Heart left ventricle (tissue), 16 donors: Measurements from ENCODE around the gene NDOR1. TPM values are rescaled to one million over a fixed set of nuclear protein-coding genes. Genes with fewer than 3 reads are reported as not detected.

ENCODE experiments used
- ATAC-seq, 4 donors: fragments of 200-7000 bp; cut with Tn5 transposase; one replicate each; pipeline ENCODE4 v1.9.1; 2020 to 2022; ENCODE audit warnings: moderate library complexity in 4 of 4, mild to moderate bottlenecking in 3 of 4, moderate number of reproducible peaks in 1 of 4
- DNase-seq, 5 donors: peaks; one replicate each; pipeline ENCODE4 v3.0.0-alpha.2; 2020
- H3K27ac ChIP-seq, 12 donors: fragments of 200-600 bp; sonication (generic) in 4 of 12; one replicate each; pipeline versions ENCODE4 v1.5.0 to v1.8.0; 2016 to 2022; ENCODE audit warnings: mild to moderate bottlenecking in 2 of 12
- H3K27me3 ChIP-seq, 9 donors: fragments of 200-600 bp; sonication (generic) in 2 of 9; one replicate each; pipeline versions ENCODE4 v1.5.1 to v1.8.0; 2016 to 2022; ENCODE audit warnings: mild to moderate bottlenecking in 3 of 9
- H3K36me3 ChIP-seq, 9 donors: fragments of 200-600 bp; sonication (generic) in 2 of 9; one replicate each; pipeline versions ENCODE4 v1.5.0 to v1.8.0; 2018 to 2022; ENCODE audit warnings: mild to moderate bottlenecking in 2 of 9
- H3K4me1 ChIP-seq, 12 donors: fragments of 200-600 bp; sonication (generic) in 4 of 12; one replicate each; pipeline versions ENCODE4 v1.5.0 to v1.8.0; 2016 to 2022; ENCODE audit warnings: mild to moderate bottlenecking in 3 of 12
- H3K4me3 ChIP-seq, 12 donors: fragments of 200-600 bp; sonication (generic) in 4 of 12; one replicate each; pipeline versions ENCODE4 v1.5.0 to v1.8.0; 2017 to 2022; ENCODE audit warnings: mild to moderate bottlenecking in 9 of 12, moderate library complexity in 4 of 12
- H3K9me3 ChIP-seq, 12 donors: fragments of 200-600 bp; sonication (generic) in 4 of 12; one replicate each; pipeline versions ENCODE4 v1.5.0 to v1.8.0; 2016 to 2022; ENCODE audit warnings: mild to moderate bottlenecking in 1 of 12
- CTCF ChIP-seq, 12 donors: fragments of 200-600 bp; sonication (generic) in 4 of 12; IDR thresholded peaks; one replicate each; pipeline versions ENCODE4 v1.5.0 to v1.8.0; 2018 to 2022; ENCODE audit warnings: antibody characterized with exemption in 12 of 12, mild to moderate bottlenecking in 5 of 12
- POLR2A ChIP-seq, 2 donors: fragments of 450-650 bp; IDR thresholded peaks; one replicate each; pipeline ENCODE4 v1.6.1; 2017; ENCODE audit warnings: antibody characterized with exemption in 2 of 2, mild to moderate bottlenecking in 2 of 2, moderate library complexity in 2 of 2
- WGBS, 4 donors: extraction: QIAGEN DNeasy Blood & Tissue Kit in 2 of 4; methylation state at CpG; one replicate each; pipeline versions ENCODE4 v1.1.5 to v1.1.7; 2013 to 2018; 5-methylcytosine and 5-hydroxymethylcytosine counted together
- intact Hi-C, 10 donors: fragments of 100-400 bp; cut with DNase I; formaldehyde crosslinking; loops; one replicate each; pipeline versions ENCODE4 v1.11.1 to v1.14.2; 2022
- polyA plus RNA-seq, 2 donors: library from polyadenylated mRNA; stranded (reverse); fragments of 200-250 nt; gene quantifications; one replicate each; pipeline ENCODE4 v1.2.3, GENCODE V29; 2013
- total RNA-seq, 9 donors: library from RNA; depleted of rRNA in 2 of 9; stranded (reverse); fragments of >200 nt in 2 of 9; fragmentation: NEBNext Ultra II Directional in 3 of 9; extraction: Animal tissue kit (Norgen Biotek cat#: 25700) in 3 of 9; gene quantifications; one replicate each; pipeline versions ENCODE4 v1.1.0 to v1.2.4, GENCODE V29; 2016 to 2023
- donor health status: ischemic (EF 13 %, LVEDD 7.1; RV severe dilation, severe dysfunction).
- donor health status: healthy with polysubstance abuse.
- donor health status: DM: no; HTN: yes; CAD: no.
- donor health status: DM: no; HTN: no; CAD: no.
- donor health status: ischemic (EF 25% LVEDD 6.9; RV normal size, moderate dysfunction).
- donor health status: ischemic (EF 25% LVEDD 5.7; RV mildly dilated, moderate dysfunction).
- donor health status: healthy.
- donor health status: DM: yes; HTN: yes; CAD: no.
- donor health status: ischemic (EF 35%, LVEDD 5.7; RV mildly dilated, moderate dysfunction).
- donor health status: nonischemic (EF 11% LVEDD 7.7; RV severe dilation, severe dysfunction).
- donor health status: DM: yes; HTN: yes; CAD: no.
- donor health status: PGD.
- donor health status: ischemic (EF 29% LVEDD 5.4; RV normal size, mild dysfunction).
- donor health status: nonischemic (EF 23%, LVEDD 6.1; RV moderate dilation, normal function).

The NDOR1 gene
- total and polyA plus RNA-seq, 11 donors: 4.5 to 9.6 (median 6.2) TPM

DNA sequence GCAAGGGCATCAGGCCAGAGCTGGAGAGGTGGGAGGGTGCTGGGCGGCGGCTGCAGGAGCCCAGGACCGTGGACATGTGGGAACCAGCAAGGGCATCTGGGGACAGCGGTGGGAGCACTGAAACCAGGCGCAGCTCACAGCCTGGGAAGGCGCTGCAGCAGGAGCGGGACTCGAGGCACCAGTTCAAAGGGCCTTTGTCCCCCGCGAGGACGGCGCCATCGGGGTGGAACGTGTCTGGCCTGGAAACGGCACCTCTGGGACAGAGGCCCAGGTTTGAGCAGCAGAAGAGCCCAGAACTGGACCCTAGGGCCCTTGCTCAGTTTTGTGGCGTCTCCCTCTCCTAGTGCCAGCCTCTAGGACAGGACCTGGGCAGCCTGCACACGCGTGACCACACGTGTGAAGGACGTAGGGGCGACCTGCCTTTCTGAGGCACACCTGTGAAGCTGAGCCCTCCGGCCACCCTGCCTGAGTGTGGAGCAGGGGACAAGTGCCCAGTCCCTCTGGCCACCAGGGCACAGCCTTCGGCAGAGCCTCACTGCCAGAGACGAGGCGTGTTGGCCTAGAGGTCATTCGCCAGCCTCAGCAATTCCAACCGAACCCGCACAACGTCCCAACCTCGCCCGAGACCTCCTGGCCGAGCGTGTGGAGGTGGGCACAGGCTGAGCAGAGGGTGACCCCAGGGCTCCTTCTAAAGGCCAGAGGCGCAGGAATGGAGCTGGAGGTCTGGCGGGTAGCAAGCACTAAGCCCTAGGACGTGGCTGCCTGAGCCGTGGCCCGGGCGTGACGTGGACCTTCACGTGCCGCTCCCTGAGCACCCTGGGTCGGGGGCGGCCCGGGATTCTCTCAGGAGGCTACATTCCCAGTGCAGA is 31.5 kb upstream of the NDOR1 start:
- ATAC-seq (no peak), DNase-seq (no peak)
- Histone ChIP-seq H3K27ac (no peak overlapping the region), H3K36me3 (peaks cover 0 to 22% (median 14%) of the 10 kb centered on the region in 9 donors), H3K4me1 (peaks cover 0 to 15% (median 7%) of the 10 kb centered on the region in 12 donors), H3K4me3 (no peak overlapping the region), H3K27me3 (peaks cover 5 to 36% (median 15%) of the 10 kb centered on the region in 9 donors), H3K9me3 (no peaks in the 10 kb centered on the region)
- intact Hi-C loops: no loop called here
- WGBS, 4 donors: 78 to 84% (median 83%) methylated on average over 41 to 45 of the region's 45 CpGs
- TF ChIP-seq POLR2A (IDR thresholded peaks at IDR 0.05) (no peak), CTCF (IDR thresholded peaks at IDR 0.05) (no peak)

- WGBS, 4 donors: 30 to 58% (median 45%) methylated on average over 6 to 34 of the region's 34 CpGs
- intact Hi-C loops: no loop called here
- H3K36me3 ChIP-seq: peaks cover 0 to 30% (median 19%) of the 10 kb centered on the region in 9 donors
Observed at GRCh38 chr9:137174722-137175293, 30.7 kb upstream of the NDOR1 start.

DNA sequence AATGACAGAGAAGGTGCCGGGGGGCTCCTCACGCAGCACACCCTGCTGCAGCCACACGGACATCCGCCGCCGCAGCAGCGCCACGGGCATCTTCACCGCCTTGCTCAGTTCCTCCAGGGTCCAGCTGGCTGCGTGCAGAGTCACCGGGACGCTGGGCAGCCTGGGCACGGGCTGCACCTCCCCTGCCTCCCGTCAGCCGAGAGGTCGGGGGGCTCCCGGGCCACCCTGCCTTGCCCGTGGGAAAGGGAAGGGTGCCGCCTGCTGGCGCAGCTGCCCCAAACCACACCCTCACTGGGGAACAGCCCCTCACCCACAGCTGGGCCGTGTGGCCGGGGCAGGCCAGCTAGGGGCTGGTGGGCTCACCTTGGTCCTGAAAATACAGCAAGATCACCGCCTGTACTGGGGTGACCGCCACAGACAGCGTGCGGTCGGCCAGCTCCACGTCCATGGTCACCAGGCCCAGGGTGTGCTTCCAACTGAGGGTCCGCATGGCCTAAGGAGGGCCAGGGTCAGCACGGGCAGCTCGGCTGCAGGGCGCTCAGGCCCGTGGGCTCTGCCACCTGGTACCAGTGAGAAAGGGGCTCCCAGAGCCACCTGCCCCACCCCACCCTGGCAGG is 30.0 kb upstream of the NDOR1 start:
- H3K36me3 ChIP-seq: peaks cover 0 to 36% (median 25%) of the 10 kb centered on the region in 9 donors
- no peaks in the 10 kb centered on the region for H3K9me3 ChIP-seq
- intact Hi-C loops: no loop called here
- ATAC-seq (peak in 1 of 4 donors; percentile 9), DNase-seq (no peak)
- peaks cover 0 to 4% (median 0%) of the 10 kb centered on the region in 12 donors for H3K4me1 ChIP-seq
- no peak overlapping the region for H3K4me3 ChIP-seq
- peak in 1 of 12 donors; percentile 18 for TF ChIP-seq CTCF (IDR thresholded peaks at IDR 0.05)
- TF ChIP-seq POLR2A (IDR thresholded peaks at IDR 0.05): no peak
- no peak overlapping the region for H3K27ac ChIP-seq
- 27 to 65% (median 41%) methylated on average over 12 to 33 of the region's 33 CpGs for WGBS, 4 donors
- H3K27me3 ChIP-seq: peaks cover 0 to 22% (median 2%) of the 10 kb centered on the region in 9 donors

More at GRCh38 chr9:137174722-137175293, 30.7 kb upstream of the NDOR1 start:
- ATAC-seq (no peak), DNase-seq (no peak)
- Histone ChIP-seq H3K27ac (no peak overlapping the region), H3K4me1 (peaks cover 0 to 7% (median under 1%) of the 10 kb centered on the region in 12 donors), H3K27me3 (peaks cover under 1 to 29% (median 9%) of the 10 kb centered on the region in 9 donors), H3K9me3 (no peaks in the 10 kb centered on the region), H3K4me3 (no peak overlapping the region)
- TF ChIP-seq POLR2A (IDR thresholded peaks at IDR 0.05) (no peak), CTCF (IDR thresholded peaks at IDR 0.05) (no peak)
